MCF 10A (cell line): Measurements from ENCODE around the gene RBM47. TPM values are rescaled to one million over a fixed set of nuclear protein-coding genes. Genes with fewer than 3 reads are reported as not detected.

Experiments
- BruUV-seq: library from RNA; stranded (reverse); fragments of 400-500 nt; replicated peaks from 2 replicates; lab custom pipeline; 2021; lab: Mats Ljungman, UMichigan
- CTCF ChIA-PET: fragments of 300-600 bp; sonication (Branson Sonifier 250); formaldehyde crosslinking; extraction: SDS; loops from one replicate; lab custom pipeline; 2021; ENCODE audit warnings: antibody characterized with exemption, inconsistent platforms; lab: Yijun Ruan, JAX
- POLR2A ChIA-PET: fragments of 300-600, 350-650 bp; sonication (Branson Sonifier 250); formaldehyde crosslinking; extraction: SDS; loops from one replicate; lab custom pipeline; 2020; ENCODE audit warnings: antibody characterized with exemption, inconsistent platforms; lab: Yijun Ruan, JAX
- DNase-seq: peaks from one replicate; pipeline ENCODE4 v3.0.0-alpha.2; 2018; ENCODE audit not compliant: unreplicated experiment
- H3K27ac Mint-ChIP-seq: one replicate; pipeline ENCODE4 v1.8.0; 2022; ENCODE audit warnings: mild to moderate bottlenecking, low read depth, mixed read lengths; ENCODE audit not compliant: unreplicated experiment
- H3K27me3 Mint-ChIP-seq: one replicate; pipeline ENCODE4 v1.8.0; 2022; ENCODE audit warnings: mixed read lengths; ENCODE audit not compliant: insufficient read depth, unreplicated experiment
- H3K36me3 Mint-ChIP-seq: one replicate; pipeline ENCODE4 v1.8.0; 2022; ENCODE audit warnings: mild to moderate bottlenecking, moderate library complexity, mixed read lengths; ENCODE audit not compliant: insufficient read depth, unreplicated experiment
- H3K4me1 Mint-ChIP-seq: one replicate; pipeline ENCODE4 v1.8.0; 2022; ENCODE audit warnings: mixed read lengths; ENCODE audit not compliant: insufficient read depth, unreplicated experiment
- H3K4me3 Mint-ChIP-seq: one replicate; pipeline ENCODE4 v1.8.0; 2022; ENCODE audit warnings: mild to moderate bottlenecking, moderate library complexity, mixed read lengths; ENCODE audit not compliant: unreplicated experiment
- H3K9me3 Mint-ChIP-seq: one replicate; pipeline ENCODE4 v1.8.0; 2022; ENCODE audit warnings: mixed read lengths; ENCODE audit not compliant: unreplicated experiment
- intact Hi-C: fragments of 100-400 bp; cut with micrococcal nuclease; formaldehyde crosslinking; loops from 2 replicates; pipeline ENCODE4 v1.14.1; 2022
- total RNA-seq: library from RNA; stranded (reverse); gene quantifications from 2 replicates; pipeline ENCODE4 v1.2.3, GENCODE V29; 2022
- TF ChIP-seq, protein P1 (sequence below): fragments of 200-600 bp; IDR thresholded peaks from one replicate; pipeline ENCODE4 v1.8.0; 2022; ENCODE audit warnings: antibody characterized with exemption, mild to moderate bottlenecking; ENCODE audit not compliant: unreplicated experiment

The RBM47 gene
- total RNA-seq, 1 experiment from 2014 or later, result 1.8 TPM

DNA sequence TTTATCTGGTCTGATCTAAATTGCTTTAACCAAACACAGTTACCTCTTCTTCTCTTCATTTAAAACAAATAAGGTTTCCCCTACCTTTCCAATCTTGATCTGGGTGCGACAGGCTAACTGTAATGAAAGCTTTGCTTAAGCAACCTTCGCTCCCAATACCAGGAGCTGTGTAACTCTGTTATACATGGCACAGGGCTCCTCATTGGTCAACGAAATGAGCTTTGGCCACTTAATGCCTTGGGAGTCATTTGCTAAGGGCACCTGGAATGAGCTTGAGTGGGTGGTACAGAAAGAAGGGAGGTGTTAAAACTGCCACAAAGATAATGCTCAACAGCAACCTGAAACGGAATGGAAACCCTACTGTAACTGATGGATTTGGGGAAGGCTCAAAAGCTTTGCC, 154.1 kb downstream of the RBM47 start:
- Mint-ChIP-seq H3K36me3 (no peaks in the 10 kb centered on the region), H3K4me3 (no peak overlapping the region), H3K27ac (no peak overlapping the region), H3K4me1 (no peaks in the 10 kb centered on the region), H3K27me3 (no peaks in the 10 kb centered on the region), H3K9me3 (no peaks in the 10 kb centered on the region)
- ChIA-PET POLR2A (interaction anchor here (1.3 kb wide), 1 partner anchor 10 kb away, joined by 3 read pairs; no protein-coding TSS in a partner anchor), CTCF (interaction anchor here (1.0 kb wide), 1 partner anchor 13 kb away, joined by 3 read pairs; no protein-coding TSS in a partner anchor)
- intact Hi-C loops, result no loop called here
- BruUV-seq, result no TSS peak
- TF ChIP-seq, protein P1, sequence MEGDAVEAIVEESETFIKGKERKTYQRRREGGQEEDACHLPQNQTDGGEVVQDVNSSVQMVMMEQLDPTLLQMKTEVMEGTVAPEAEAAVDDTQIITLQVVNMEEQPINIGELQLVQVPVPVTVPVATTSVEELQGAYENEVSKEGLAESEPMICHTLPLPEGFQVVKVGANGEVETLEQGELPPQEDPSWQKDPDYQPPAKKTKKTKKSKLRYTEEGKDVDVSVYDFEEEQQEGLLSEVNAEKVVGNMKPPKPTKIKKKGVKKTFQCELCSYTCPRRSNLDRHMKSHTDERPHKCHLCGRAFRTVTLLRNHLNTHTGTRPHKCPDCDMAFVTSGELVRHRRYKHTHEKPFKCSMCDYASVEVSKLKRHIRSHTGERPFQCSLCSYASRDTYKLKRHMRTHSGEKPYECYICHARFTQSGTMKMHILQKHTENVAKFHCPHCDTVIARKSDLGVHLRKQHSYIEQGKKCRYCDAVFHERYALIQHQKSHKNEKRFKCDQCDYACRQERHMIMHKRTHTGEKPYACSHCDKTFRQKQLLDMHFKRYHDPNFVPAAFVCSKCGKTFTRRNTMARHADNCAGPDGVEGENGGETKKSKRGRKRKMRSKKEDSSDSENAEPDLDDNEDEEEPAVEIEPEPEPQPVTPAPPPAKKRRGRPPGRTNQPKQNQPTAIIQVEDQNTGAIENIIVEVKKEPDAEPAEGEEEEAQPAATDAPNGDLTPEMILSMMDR, result no peak
- no peak for DNase-seq

GRCh38 chr4:40473578-40474388, 155.9 kb downstream of the RBM47 start:
- TF ChIP-seq, protein P1, result no peak
- no TSS peak for BruUV-seq
- DNase-seq, result no peak
- intact Hi-C loops, result no loop called here
- Mint-ChIP-seq H3K27ac (no peak overlapping the region), H3K4me1 (no peaks in the 10 kb centered on the region), H3K4me3 (no peak overlapping the region), H3K9me3 (no peaks in the 10 kb centered on the region), H3K36me3 (no peaks in the 10 kb centered on the region), H3K27me3 (no peaks in the 10 kb centered on the region)
- ChIA-PET POLR2A (interaction anchor here (0.6 to 1.2 kb wide), 2 partner anchors 9 to 14 kb away, joined by 3 read pairs; no protein-coding TSS in a partner anchor), CTCF (interaction anchor here (0.8 to 1.1 kb wide), 2 partner anchors 11 to 324 kb away, joined by 4 to 5 read pairs; no protein-coding TSS in a partner anchor)

- DNase-seq, result no peak
- Mint-ChIP-seq H3K27ac (no peak overlapping the region), H3K4me3 (no peak overlapping the region), H3K4me1 (no peaks in the 10 kb centered on the region), H3K27me3 (no peaks in the 10 kb centered on the region), H3K36me3 (no peaks in the 10 kb centered on the region), H3K9me3 (no peaks in the 10 kb centered on the region)
- BruUV-seq, result no TSS peak
- ChIA-PET CTCF (no interaction called here), POLR2A (interaction anchor here (0.6 kb wide), 1 partner anchor 72 kb away, joined by 4 read pairs; no protein-coding TSS in a partner anchor)
- TF ChIP-seq, protein P1, result no peak
- intact Hi-C loops, result no loop called here
Measured at GRCh38 chr4:40471923-40472322, 157.7 kb downstream of the RBM47 start.

DNA sequence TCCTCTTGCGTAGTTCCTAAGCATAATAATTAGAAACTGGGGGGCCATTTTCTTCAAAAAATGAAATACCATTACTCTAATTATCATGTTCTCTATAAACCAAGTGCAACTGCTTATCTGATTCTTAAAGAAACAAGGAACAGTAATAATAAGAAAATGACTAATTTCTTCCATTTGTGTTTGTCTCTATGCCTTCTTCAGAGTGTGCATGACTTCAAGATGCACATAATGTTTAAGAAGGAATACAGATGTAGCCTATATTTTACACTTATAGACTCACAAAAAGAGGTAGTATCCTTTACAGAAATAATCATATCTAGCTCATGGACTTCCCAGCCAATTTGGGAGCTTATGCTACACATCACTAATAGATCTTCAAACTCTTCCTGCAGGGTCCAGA, 162.9 kb downstream of the RBM47 start:
- H3K4me3 Mint-ChIP-seq, result no peak overlapping the region
- intact Hi-C loops, result no loop called here
- no peaks in the 10 kb centered on the region for H3K4me1 Mint-ChIP-seq
- no peaks in the 10 kb centered on the region for H3K36me3 Mint-ChIP-seq
- no peaks in the 10 kb centered on the region for H3K9me3 Mint-ChIP-seq
- TF ChIP-seq, protein P1, result no peak
- BruUV-seq, result no TSS peak
- DNase-seq, result no peak
- CTCF ChIA-PET, result no interaction called here
- no peak overlapping the region for H3K27ac Mint-ChIP-seq
- H3K27me3 Mint-ChIP-seq, result no peaks in the 10 kb centered on the region
- POLR2A ChIA-PET, result interaction anchor here (0.7 kb wide), 2 partner anchors 138 to 607 kb away, joined by 3 read pairs; no protein-coding TSS in a partner anchor
